Left renal pelvis (tissue), 4 donors: Measurements from ENCODE around the gene PLCB1. TPM values are rescaled to one million over a fixed set of nuclear protein-coding genes. Genes with fewer than 3 reads are reported as not detected.

Source experiments
- DNase-seq, 4 donors: peaks; one replicate each; pipeline ENCODE4 v3.0.0-alpha.2; 2013; ENCODE audit warnings: low read depth in 4 of 4, low spot score in 3 of 4
- polyA plus RNA-seq, 4 donors: library from polyadenylated mRNA; unstranded; fragments of 120-200 nt; gene quantifications; one replicate each; pipeline ENCODE4 v1.2.1, GENCODE V29; 2013; ENCODE audit not compliant: insufficient read length in 4 of 4

Gene PLCB1
- polyA plus RNA-seq, 4 donors, result 23.0 to 66.7 (median 42.2) TPM

- no peak for DNase-seq
These were observed 73.9 kb downstream of the PLCB1 start for GRCh38 chr20:8205996-8206395.

- DNase-seq, result no peak
These were observed 76.2 kb downstream of the PLCB1 start for GRCh38 chr20:8208226-8208625.

- no peak for DNase-seq
These were observed 77.0 kb downstream of the PLCB1 start for GRCh38 chr20:8209061-8209460.

GRCh38 chr20:8210749-8211148, 78.7 kb downstream of the PLCB1 start:
- DNase-seq, result no peak

GRCh38 chr20:8212286-8212685, 80.2 kb downstream of the PLCB1 start:
- DNase-seq, result no peak

- no peak for DNase-seq
These were observed 81.2 kb downstream of the PLCB1 start for GRCh38 chr20:8213270-8213669.

GRCh38 chr20:8213831-8214587, 81.9 kb downstream of the PLCB1 start:
- DNase-seq, result no peak

GRCh38 chr20:8215361-8215781, 83.3 kb downstream of the PLCB1 start:
- peak in 1 of 4 donors; percentile 18 for DNase-seq

- DNase-seq, result no peak
These were observed 84.5 kb downstream of the PLCB1 start for GRCh38 chr20:8216375-8217200.

GRCh38 chr20:8218861-8219260, 86.8 kb downstream of the PLCB1 start:
- no peak for DNase-seq

- no peak for DNase-seq
These were observed 87.3 kb downstream of the PLCB1 start for GRCh38 chr20:8219403-8219802.

GRCh38 chr20:8220716-8221115, 88.7 kb downstream of the PLCB1 start:
- no peak for DNase-seq

GRCh38 chr20:8221887-8222419, 89.9 kb downstream of the PLCB1 start:
- no peak for DNase-seq

GRCh38 chr20:8223091-8223870, 91.2 kb downstream of the PLCB1 start:
- DNase-seq, result no peak

GRCh38 chr20:8225658-8226057, 93.6 kb downstream of the PLCB1 start:
- DNase-seq, result no peak

GRCh38 chr20:8226106-8226505, 94.0 kb downstream of the PLCB1 start:
- no peak for DNase-seq

GRCh38 chr20:8227293-8227692, 95.2 kb downstream of the PLCB1 start:
- no peak for DNase-seq

GRCh38 chr20:8228315-8228714, 96.2 kb downstream of the PLCB1 start:
- DNase-seq, result no peak

GRCh38 chr20:8229090-8229489, 97.0 kb downstream of the PLCB1 start:
- DNase-seq, result no peak

- no peak for DNase-seq
These were observed 99.0 kb downstream of the PLCB1 start for GRCh38 chr20:8231038-8231437.

GRCh38 chr20:8232332-8232731, 100.3 kb downstream of the PLCB1 start:
- no peak for DNase-seq
